B cell (primary cell): ENCODE data around the gene B4GALT1. TPM values are rescaled to one million over a fixed set of nuclear protein-coding genes. Genes with fewer than 3 reads are reported as not detected.
A peak's percentile ranks its signal among the peaks of the same experiment; 100 is the strongest.

Source experiments
- ATAC-seq: fragments of 200-7000 bp; cut with Tn5 transposase; one replicate; pipeline ENCODE4 v1.10.0; 2021; ENCODE audit warnings: low read depth, mild to moderate bottlenecking, moderate number of reproducible peaks, moderate library complexity
- CTCF ChIA-PET: fragments of 350-600 bp; sonication (Branson Sonifier 250); formaldehyde crosslinking; loops from one replicate; lab custom pipeline; 2021; ENCODE audit warnings: antibody characterized with exemption, inconsistent platforms; lab: Charles Lee
- POLR2A ChIA-PET: fragments of 350-600 bp; sonication (Branson Sonifier 250); formaldehyde crosslinking; loops from one replicate; lab custom pipeline; 2021; ENCODE audit warnings: antibody characterized with exemption; lab: Charles Lee
- DNase-seq: peaks from one replicate; pipeline ENCODE4 v3.0.0; 2013
- H2AFZ ChIP-seq: 2 replicates; pipeline ENCODE4 v1.6.1; 2012; ENCODE audit warnings: mild to moderate bottlenecking, low read depth, low read length; ENCODE audit not compliant: insufficient read depth, poor library complexity, severe bottlenecking
- H3K27ac ChIP-seq, 2 donors: 1 replicate in 1 of 2; 2 replicates in 1 of 2; pipeline ENCODE4 v1.5.1; 2012 to 2013; ENCODE audit warnings: low read length in 2 of 2, mild to moderate bottlenecking in 2 of 2, moderate library complexity in 1 of 2
- H3K27me3 ChIP-seq, 4 experiments: fragments of 200-600 bp in 1 of 4; sonication (generic) in 1 of 4; replicated peaks in 1 of 4; 1 replicate in 2 of 4; 2 replicates in 2 of 4; pipeline versions ENCODE4 v1.6.1 to v1.7.0; 2013 to 2016; ENCODE audit warnings: low read length in 3 of 4, mild to moderate bottlenecking in 2 of 4, mixed read lengths in 1 of 4, moderate library complexity in 1 of 4; ENCODE audit not compliant: insufficient read depth in 4 of 4, control insufficient read depth in 3 of 4; ENCODE audit errors: control extremely low read depth in 1 of 4
- H3K36me3 ChIP-seq, 2 experiments: replicated peaks in 1 of 2; 1 replicate in 1 of 2; 2 replicates in 1 of 2; pipeline versions ENCODE4 v1.6.1 to v1.7.1; 2013; ENCODE audit warnings: low read length in 1 of 2; ENCODE audit not compliant: insufficient read depth in 2 of 2, control insufficient read depth in 1 of 2; ENCODE audit errors: control extremely low read depth in 1 of 2, extremely low read depth in 1 of 2
- H3K4me1 ChIP-seq, 2 donors: fragments of 200-600 bp in 1 of 2; sonication (generic) in 1 of 2; 1 replicate in 1 of 2; 2 replicates in 1 of 2; pipeline versions ENCODE4 v1.5.1 to v1.6.1; 2013 to 2017; ENCODE audit warnings: low read length in 2 of 2; ENCODE audit not compliant: control insufficient read depth in 2 of 2, insufficient read depth in 2 of 2
- H3K4me2 ChIP-seq: replicated peaks from 2 replicates; pipeline ENCODE3; 2012; ENCODE audit warnings: mild to moderate bottlenecking, low read depth, low read length; ENCODE audit not compliant: poor library complexity, severe bottlenecking
- H3K4me3 ChIP-seq, 5 experiments: fragments of 200-600 bp in 1 of 5; sonication (generic) in 1 of 5; 1 replicate in 3 of 5; 2 replicates in 2 of 5; pipeline versions ENCODE4 v1.5.1 to v1.7.0; 2011 to 2016; ENCODE audit warnings: low read length in 4 of 5, mild to moderate bottlenecking in 4 of 5, low read depth in 2 of 5, control low read depth in 1 of 5, moderate library complexity in 1 of 5; ENCODE audit not compliant: insufficient read depth in 1 of 5; ENCODE audit errors: control extremely low read depth in 1 of 5, extremely low read depth in 1 of 5
- H3K79me2 ChIP-seq: fragments of 200-600 bp; sonication (generic); one replicate; pipeline ENCODE4 v1.6.0; 2016; ENCODE audit warnings: low read length; ENCODE audit not compliant: control insufficient read depth, insufficient read depth
- H3K9ac ChIP-seq: fragments of 200-600 bp; sonication (generic); 2 replicates; pipeline ENCODE4 v1.6.1; 2017; ENCODE audit warnings: mild to moderate bottlenecking, low read length, moderate library complexity
- H3K9me3 ChIP-seq, 3 donors: one replicate each; pipeline versions ENCODE4 v1.6.1 to v1.7.1; 2013; ENCODE audit warnings: low read length in 2 of 3; ENCODE audit not compliant: control insufficient read depth in 2 of 3, insufficient read depth in 1 of 3; ENCODE audit errors: control extremely low read depth in 1 of 3
- H4K20me1 ChIP-seq: 2 replicates; pipeline ENCODE4 v1.6.0; 2012; ENCODE audit warnings: mild to moderate bottlenecking, low read length; ENCODE audit not compliant: insufficient read depth, control insufficient read depth, poor library complexity, severe bottlenecking
- H3K27ac Mint-ChIP-seq: one replicate; pipeline ENCODE4 v1.8.0; 2021; ENCODE audit warnings: mixed read lengths
- H3K27me3 Mint-ChIP-seq: one replicate; pipeline ENCODE4 v1.8.0; 2021; ENCODE audit warnings: mixed read lengths
- H3K4me1 Mint-ChIP-seq: one replicate; pipeline ENCODE4 v1.8.0; 2021; ENCODE audit warnings: mixed read lengths
- H3K4me3 Mint-ChIP-seq: one replicate; pipeline ENCODE4 v1.8.0; 2021; ENCODE audit warnings: mixed read lengths
- H3K9me3 Mint-ChIP-seq: one replicate; pipeline ENCODE4 v1.8.0; 2022; ENCODE audit warnings: mixed read lengths; ENCODE audit not compliant: insufficient read depth
- EZH2 ChIP-seq: IDR thresholded peaks from 2 replicates; pipeline ENCODE4 v1.6.1; 2012; ENCODE audit warnings: borderline replicate concordance, low read depth, mild to moderate bottlenecking, moderate library complexity, low read length; ENCODE audit not compliant: insufficient read depth, poor library complexity, severe bottlenecking
- WGBS: methylation state at CpG from one replicate; pipeline ENCODE4 v1.1.5; 2013; ENCODE audit warnings: missing lambda C conversion rate; ENCODE audit not compliant: insufficient coverage; 5-methylcytosine and 5-hydroxymethylcytosine counted together
- intact Hi-C: fragments of 100-400 bp; cut with micrococcal nuclease; formaldehyde crosslinking; loops from one replicate; pipeline ENCODE4 v1.10.0; 2022
- polyA plus RNA-seq: library from polyadenylated mRNA; depleted of rRNA; stranded (reverse); fragments of >200 nt; gene quantifications from 2 replicates; pipeline ENCODE4 v1.2.3, GENCODE V29; 2012
- total RNA-seq, 2 donors: library from RNA; stranded (reverse); fragments of 120-200 nt in 1 of 2; gene quantifications; 1 replicate in 1 of 2; 2 replicates in 1 of 2; pipeline versions ENCODE4 v1.2.3 to v1.2.4, GENCODE V29; 2013 to 2022
- TF ChIP-seq, protein P1 (sequence below): fragments of 200-600 bp; IDR thresholded peaks from one replicate; pipeline ENCODE4 v1.8.0; 2022; ENCODE audit warnings: antibody characterized with exemption, mild to moderate bottlenecking

The B4GALT1 gene
- total and polyA plus RNA-seq, 2 donors (not counting 1 experiment from before 2014, with no cell fraction given): 49.2 to 201 TPM

GRCh38 chr9:33128570-33128969 lies 38.6 kb downstream of the B4GALT1 start:
- Histone ChIP-seq H3K9me3 (no peaks in the 10 kb centered on the region), H4K20me1 (no peaks in the 10 kb centered on the region), H3K27ac (peak overlapping the region; percentile 71 to 93), H3K79me2 (peaks cover 87% of the 10 kb centered on the region), H3K36me3 (peaks cover 1 to 66% of the 10 kb centered on the region in 2 experiments), H3K4me2 (peak overlapping the region; percentile 61), H3K27me3 (no peaks in the 10 kb centered on the region), H3K4me3 (no peak overlapping the region), H2AFZ (no peak overlapping the region), H3K9ac (no peak overlapping the region), H3K4me1 (peaks cover 69 to 83% of the 10 kb centered on the region in 2 donors)
- Mint-ChIP-seq H3K4me1 (peaks cover 93% of the 10 kb centered on the region), H3K4me3 (peak overlapping the region; percentile 54), H3K9me3 (no peaks in the 10 kb centered on the region), H3K27me3 (no peaks in the 10 kb centered on the region), H3K27ac (peak overlapping the region; percentile 88)
- ATAC-seq (no peak), DNase-seq (no peak)
- POLR2A ChIA-PET: no interaction called here
- CTCF ChIA-PET: interaction anchor here (0.7 to 5.3 kb wide), 5 partner anchors 9 to 97 kb away, joined by 3 to 47 read pairs (median 5); no protein-coding TSS in a partner anchor
- TF ChIP-seq EZH2: no peak
- TF ChIP-seq, protein P1, sequence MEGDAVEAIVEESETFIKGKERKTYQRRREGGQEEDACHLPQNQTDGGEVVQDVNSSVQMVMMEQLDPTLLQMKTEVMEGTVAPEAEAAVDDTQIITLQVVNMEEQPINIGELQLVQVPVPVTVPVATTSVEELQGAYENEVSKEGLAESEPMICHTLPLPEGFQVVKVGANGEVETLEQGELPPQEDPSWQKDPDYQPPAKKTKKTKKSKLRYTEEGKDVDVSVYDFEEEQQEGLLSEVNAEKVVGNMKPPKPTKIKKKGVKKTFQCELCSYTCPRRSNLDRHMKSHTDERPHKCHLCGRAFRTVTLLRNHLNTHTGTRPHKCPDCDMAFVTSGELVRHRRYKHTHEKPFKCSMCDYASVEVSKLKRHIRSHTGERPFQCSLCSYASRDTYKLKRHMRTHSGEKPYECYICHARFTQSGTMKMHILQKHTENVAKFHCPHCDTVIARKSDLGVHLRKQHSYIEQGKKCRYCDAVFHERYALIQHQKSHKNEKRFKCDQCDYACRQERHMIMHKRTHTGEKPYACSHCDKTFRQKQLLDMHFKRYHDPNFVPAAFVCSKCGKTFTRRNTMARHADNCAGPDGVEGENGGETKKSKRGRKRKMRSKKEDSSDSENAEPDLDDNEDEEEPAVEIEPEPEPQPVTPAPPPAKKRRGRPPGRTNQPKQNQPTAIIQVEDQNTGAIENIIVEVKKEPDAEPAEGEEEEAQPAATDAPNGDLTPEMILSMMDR: no peak
- intact Hi-C loops: no loop called here
- WGBS: no CpG with 5 or more reads among the region's 4 CpGs

GRCh38 chr9:33127881-33128280 lies 39.3 kb downstream of the B4GALT1 start:
- intact Hi-C loops: no loop called here
- H3K4me1 ChIP-seq: peaks cover 72 to 82% of the 10 kb centered on the region in 2 donors
- peaks cover 1 to 60% of the 10 kb centered on the region in 2 experiments for H3K36me3 ChIP-seq
- CTCF ChIA-PET: interaction anchor here (0.7 to 5.3 kb wide), 8 partner anchors 8 to 98 kb away, joined by 3 to 47 read pairs (median 16); no protein-coding TSS in a partner anchor
- no peaks in the 10 kb centered on the region for H4K20me1 ChIP-seq
- H3K9me3 ChIP-seq: no peaks in the 10 kb centered on the region
- H3K27ac Mint-ChIP-seq: peak overlapping the region; percentile 88
- H3K27ac ChIP-seq: peak overlapping the region; percentile 71 to 93
- POLR2A ChIA-PET: interaction anchor here (1.7 to 4.6 kb wide), 2 partner anchors 9 to 15 kb away, joined by 5 to 44 read pairs; no protein-coding TSS in a partner anchor
- H3K9me3 Mint-ChIP-seq: no peaks in the 10 kb centered on the region
- H3K4me2 ChIP-seq: no peak overlapping the region
- H3K4me3 ChIP-seq: no peak overlapping the region
- peaks cover 88% of the 10 kb centered on the region for H3K79me2 ChIP-seq
- WGBS: 100% methylated on average over 1 of the region's 5 CpGs
- H3K27me3 ChIP-seq: no peaks in the 10 kb centered on the region
- no peak for DNase-seq
- no peaks in the 10 kb centered on the region for H3K27me3 Mint-ChIP-seq
- H3K9ac ChIP-seq: no peak overlapping the region
- peak overlapping the region; percentile 14 for H3K4me3 Mint-ChIP-seq
- H3K4me1 Mint-ChIP-seq: peaks cover 94% of the 10 kb centered on the region
- no peak for ATAC-seq
- no peak for TF ChIP-seq EZH2
- TF ChIP-seq, protein P1: no peak
- no peak overlapping the region for H2AFZ ChIP-seq
